GM12891 (cell line): ENCODE data around the gene PPP2R3A.
"Not testable (repeated sequence)": the region's sequence is repeated elsewhere in the genome, so short reads cannot be mapped to it uniquely, and the experiment has no call there.

Experiments used
- DNase-seq: peaks from one replicate; pipeline ENCODE4 v3.0.0; 2011; ENCODE audit warnings: low spot score; ENCODE audit not compliant: insufficient read length
- FAIRE-seq: peaks from 2 replicates; lab custom pipeline; 2011; peaks lifted over from hg19 to GRCh38; lab: Jason Lieb, UNC
- PAX5 ChIP-seq: IDR thresholded peaks from 2 replicates; pipeline ENCODE4 v1.6.1; 2011; ENCODE audit warnings: low read length, moderate library complexity, mild to moderate bottlenecking; ENCODE audit not compliant: insufficient read depth, severe bottlenecking
- POLR2A ChIP-seq: IDR thresholded peaks from 2 replicates; pipeline ENCODE4 v1.6.1; 2011; ENCODE audit warnings: low read depth, low read length, control low read depth
- POLR2AphosphoS5 ChIP-seq: IDR thresholded peaks from 2 replicates; pipeline ENCODE4 v1.6.1; 2011; ENCODE audit warnings: low read depth, low read length, control low read depth
- POU2F2 ChIP-seq: IDR thresholded peaks from 2 replicates; pipeline ENCODE4 v1.6.1; 2011; ENCODE audit warnings: low read depth, mild to moderate bottlenecking, control low read depth, low read length, moderate library complexity
- SPI1 ChIP-seq: IDR thresholded peaks from 2 replicates; pipeline ENCODE4 v1.6.1; 2011; ENCODE audit warnings: low read depth, low read length, control low read depth
- TAF1 ChIP-seq: IDR thresholded peaks from 2 replicates; pipeline ENCODE4 v1.6.1; 2011; ENCODE audit warnings: low read depth, low read length, control low read depth

The PPP2R3A gene

GRCh38 chr3:135929670-135930069 is 35.9 kb upstream of the PPP2R3A start:
- FAIRE-seq = no peak
- DNase-seq = no peak
- no peak for TF ChIP-seq POLR2AphosphoS5
- TF ChIP-seq PAX5 = no peak
- TF ChIP-seq POLR2A = no peak
- no peak for TF ChIP-seq TAF1
- no peak for TF ChIP-seq POU2F2
- TF ChIP-seq SPI1 = no peak

GRCh38 chr3:135930255-135930654 is 35.3 kb upstream of the PPP2R3A start:
- TF ChIP-seq POU2F2 (no peak), POLR2A (no peak), SPI1 (no peak), PAX5 (no peak), POLR2AphosphoS5 (no peak), TAF1 (no peak)
- FAIRE-seq (no peak), DNase-seq (no peak)

GRCh38 chr3:135935171-135935570 is 30.4 kb upstream of the PPP2R3A start:
- DNase-seq, FAIRE-seq: not testable (repeated sequence)

- DNase-seq, FAIRE-seq: not testable (repeated sequence)
These were observed 27.8 kb upstream of the PPP2R3A start for GRCh38 chr3:135937766-135938165.

- no peak for DNase-seq
- no peak for FAIRE-seq
- TF ChIP-seq POU2F2 (no peak), PAX5 (no peak), POLR2AphosphoS5 (no peak), TAF1 (no peak), POLR2A (no peak), SPI1 (no peak)
These were observed 20.7 kb upstream of the PPP2R3A start for GRCh38 chr3:135944831-135945230.

GRCh38 chr3:135950941-135951340 is 14.6 kb upstream of the PPP2R3A start:
- no peak for TF ChIP-seq SPI1
- TF ChIP-seq TAF1 = no peak
- TF ChIP-seq POU2F2 = no peak
- no peak for TF ChIP-seq POLR2AphosphoS5
- TF ChIP-seq POLR2A = no peak
- TF ChIP-seq PAX5 = no peak
- FAIRE-seq (no peak), DNase-seq (no peak)

GRCh38 chr3:135964160-135964955 is 1.2 kb upstream of the PPP2R3A start:
- TF ChIP-seq PAX5 (no peak), POLR2AphosphoS5 (no peak), TAF1 (no peak), SPI1 (no peak), POLR2A (no peak), POU2F2 (no peak)
- DNase-seq (no peak), FAIRE-seq (no peak)

GRCh38 chr3:135965129-135965505 is 411 bp upstream of the PPP2R3A start:
- FAIRE-seq (no peak), DNase-seq (no peak)
- TF ChIP-seq PAX5 (no peak), POLR2AphosphoS5 (no peak), SPI1 (no peak), POLR2A (no peak), POU2F2 (no peak), TAF1 (no peak)

- no peak for FAIRE-seq
- TF ChIP-seq POLR2AphosphoS5 (no peak), POU2F2 (no peak), TAF1 (no peak), PAX5 (no peak), SPI1 (no peak), POLR2A (no peak)
- DNase-seq = no peak
These were observed 888 bp downstream of the PPP2R3A start for GRCh38 chr3:135966271-135966961.

GRCh38 chr3:135966962-135967274 is 1.4 kb downstream of the PPP2R3A start:
- no peak for TF ChIP-seq POLR2AphosphoS5
- no peak for TF ChIP-seq PAX5
- DNase-seq = no peak
- FAIRE-seq = no peak
